ENCODE data around the gene TRIM9. TPM values are rescaled to one million over a fixed set of nuclear protein-coding genes. Genes with fewer than 3 reads are reported as not detected.

The TRIM9 gene
- total RNA-seq, 4 donors from 2014 or later, result 2.4 to 7.6 (median 3.4) TPM

- intact Hi-C loops (cut with DNase I; ENCODE audit: low total_unique reads), result no loop called here
- Histone ChIP-seq H3K36me3 (no peaks in the 10 kb centered on the region), H3K9me3 (no peaks in the 10 kb centered on the region), H3K27me3 (no peaks in the 10 kb centered on the region), H3K27ac (no peak overlapping the region), H3K4me3 (no peak overlapping the region), H3K4me1 (no peaks in the 10 kb centered on the region)
- no peak for DNase-seq
- TF ChIP-seq CTCF (IDR thresholded peaks at IDR 0.05), result no peak
- no peak for TF ChIP-seq POLR2A (IDR thresholded peaks at IDR 0.05)
Observed at GRCh38 chr14:50931559-50931958, 163.3 kb downstream of the TRIM9 start.

- H3K9me3 ChIP-seq, result no peaks in the 10 kb centered on the region
- no peaks in the 10 kb centered on the region for H3K27me3 ChIP-seq
- H3K36me3 ChIP-seq, result no peaks in the 10 kb centered on the region
- H3K4me3 ChIP-seq, result no peak overlapping the region
- no peaks in the 10 kb centered on the region for H3K4me1 ChIP-seq
- TF ChIP-seq POLR2A (IDR thresholded peaks at IDR 0.05) (no peak), CTCF (IDR thresholded peaks at IDR 0.05) (no peak)
- no peak for DNase-seq
- H3K27ac ChIP-seq, result no peak overlapping the region
- intact Hi-C loops (cut with DNase I; ENCODE audit: low total_unique reads), result no loop called here
Observed at GRCh38 chr14:50929506-50929905, 165.4 kb downstream of the TRIM9 start.

- no peak for DNase-seq
- Histone ChIP-seq H3K27ac (no peak overlapping the region), H3K27me3 (no peaks in the 10 kb centered on the region), H3K36me3 (no peaks in the 10 kb centered on the region), H3K9me3 (no peaks in the 10 kb centered on the region), H3K4me1 (no peaks in the 10 kb centered on the region), H3K4me3 (no peak overlapping the region)
- intact Hi-C loops (cut with DNase I; ENCODE audit: low total_unique reads), result no loop called here
- TF ChIP-seq POLR2A (IDR thresholded peaks at IDR 0.05), result no peak
- TF ChIP-seq CTCF (IDR thresholded peaks at IDR 0.05), result no peak
Observed at GRCh38 chr14:50928002-50928635, 166.8 kb downstream of the TRIM9 start.

GRCh38 chr14:50926851-50927386, 168.0 kb downstream of the TRIM9 start:
- H3K4me3 ChIP-seq, result no peak overlapping the region
- H3K9me3 ChIP-seq, result no peaks in the 10 kb centered on the region
- TF ChIP-seq CTCF (IDR thresholded peaks at IDR 0.05), result no peak
- no peak for TF ChIP-seq POLR2A (IDR thresholded peaks at IDR 0.05)
- intact Hi-C loops (cut with DNase I; ENCODE audit: low total_unique reads), result no loop called here
- DNase-seq, result no peak
- H3K27ac ChIP-seq, result no peak overlapping the region
- H3K4me1 ChIP-seq, result no peaks in the 10 kb centered on the region
- H3K27me3 ChIP-seq, result no peaks in the 10 kb centered on the region
- no peaks in the 10 kb centered on the region for H3K36me3 ChIP-seq

Other genes starting within 250 kb of the TRIM9 start
- gene ABHD12B, start 223.1 kb downstream of the TRIM9 start, total RNA-seq, result not detected
- 10 to 100 TPM; 15.4 to 62.4 (median 35.2) TPM for gene PYGL, start 150.6 kb downstream of the TRIM9 start, total RNA-seq
- 10 to 100 TPM in 3 of 4 donors, 1 to 10 TPM in 1; 6.4 to 58.6 (median 28.8) TPM for gene TMX1, start 145.1 kb upstream of the TRIM9 start, total RNA-seq